Measurements from ENCODE around the gene TSEN34.
"Not testable (repeated sequence)": the region's sequence is repeated elsewhere in the genome, so short reads cannot be mapped to it uniquely, and the experiment has no call there.

DNA sequence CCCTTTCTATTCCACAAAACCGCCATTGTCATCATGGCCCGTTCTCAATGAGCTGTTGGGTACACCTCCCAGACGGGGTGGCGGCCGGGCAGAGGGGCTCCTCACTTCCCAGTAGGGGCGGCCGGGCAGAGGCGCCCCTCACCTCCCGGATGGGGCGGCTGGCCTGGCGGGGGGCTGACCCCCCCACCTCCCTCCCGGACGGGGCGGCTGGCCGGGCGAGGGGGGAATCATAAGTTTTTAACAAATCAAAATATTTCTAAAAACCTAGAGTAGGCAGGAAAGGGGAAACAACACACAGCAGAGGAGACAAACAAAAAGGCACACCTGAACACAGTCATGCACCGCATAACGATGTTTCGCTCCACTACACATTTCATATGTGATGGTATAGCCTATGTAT is 23.6 kb downstream of the TSEN34 start:
- not testable (repeated sequence) for TF ChIP-seq CTCF (conservative IDR thresholded peaks at IDR 0.05); ZFX (IDR thresholded peaks at IDR 0.05)
